HG02970 (cell line): ENCODE data around the gene DEPDC1.
"Not testable (repeated sequence)": the region's sequence is repeated elsewhere in the genome, so short reads cannot be mapped to it uniquely, and the experiment has no call there.

Source experiments
- ATAC-seq: cut with Tn5 transposase; IDR thresholded peaks from one replicate; pipeline ENCODE4 v1.9.1; 2021; ENCODE audit warnings: mild to moderate bottlenecking, moderate library complexity, moderate number of reproducible peaks; ENCODE audit not compliant: unreplicated experiment, low FRiP score

The DEPDC1 gene

GRCh38 chr1:68496680-68497357 lies at the start of gene DEPDC1:
TSS of gene DEPDC1 (minus strand) at chr1:68497082. CDS start at chr1:68496999, 83 bp downstream.
- peak; percentile 98 for ATAC-seq

DNA sequence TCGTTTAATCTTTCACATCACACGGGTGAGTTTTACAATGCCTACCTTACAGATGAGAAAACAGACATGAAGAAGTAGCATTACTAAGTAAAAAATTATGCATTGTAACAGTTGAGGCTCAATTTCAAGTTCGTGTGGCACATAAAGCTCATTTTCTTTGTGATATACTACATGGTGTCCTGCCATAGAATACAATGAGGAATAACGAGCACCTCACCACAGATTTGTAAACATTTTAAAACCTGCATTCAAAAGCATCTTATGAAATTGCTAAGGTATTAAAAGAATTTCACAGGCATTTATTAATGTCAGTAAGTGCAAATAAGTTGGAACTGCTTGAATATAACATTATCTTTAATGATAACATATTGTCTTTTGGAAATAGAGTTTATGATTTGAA lies 47.8 kb upstream of the DEPDC1 start:
- ATAC-seq: no peak

GRCh38 chr1:68542586-68542985 lies 45.7 kb upstream of the DEPDC1 start:
- no peak for ATAC-seq

- no peak for ATAC-seq
These were observed 42.1 kb upstream of the DEPDC1 start for GRCh38 chr1:68538941-68539340.

- no peak for ATAC-seq
These were observed 31.4 kb upstream of the DEPDC1 start for GRCh38 chr1:68528243-68528642.

DNA sequence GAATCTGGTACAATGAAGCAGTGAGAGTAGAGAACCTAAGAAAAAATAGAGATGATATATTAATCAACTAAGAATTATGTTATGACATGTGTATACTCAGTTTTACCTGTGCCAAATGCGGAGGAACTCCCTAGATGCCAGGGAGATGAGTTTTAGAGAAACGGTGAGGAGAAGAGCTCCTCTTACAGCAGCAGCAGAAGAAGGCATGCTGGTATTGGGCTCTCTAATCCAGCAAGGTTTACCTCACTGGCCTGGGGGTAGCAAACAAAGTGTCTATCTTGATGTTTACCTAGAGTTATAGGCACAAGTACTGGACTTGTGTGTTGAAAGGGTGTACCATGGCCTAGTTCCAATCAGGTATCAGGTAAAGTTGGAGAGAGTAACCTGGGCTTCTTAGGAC lies 28.9 kb upstream of the DEPDC1 start:
- no peak for ATAC-seq

GRCh38 chr1:68521286-68521685 lies 24.4 kb upstream of the DEPDC1 start:
- no peak for ATAC-seq

GRCh38 chr1:68516066-68516465 lies 19.2 kb upstream of the DEPDC1 start:
- ATAC-seq: no peak

- ATAC-seq: no peak
These were observed 14.4 kb upstream of the DEPDC1 start for GRCh38 chr1:68511254-68511653.

GRCh38 chr1:68506386-68506785 lies 9.5 kb upstream of the DEPDC1 start:
- ATAC-seq: no peak

DNA sequence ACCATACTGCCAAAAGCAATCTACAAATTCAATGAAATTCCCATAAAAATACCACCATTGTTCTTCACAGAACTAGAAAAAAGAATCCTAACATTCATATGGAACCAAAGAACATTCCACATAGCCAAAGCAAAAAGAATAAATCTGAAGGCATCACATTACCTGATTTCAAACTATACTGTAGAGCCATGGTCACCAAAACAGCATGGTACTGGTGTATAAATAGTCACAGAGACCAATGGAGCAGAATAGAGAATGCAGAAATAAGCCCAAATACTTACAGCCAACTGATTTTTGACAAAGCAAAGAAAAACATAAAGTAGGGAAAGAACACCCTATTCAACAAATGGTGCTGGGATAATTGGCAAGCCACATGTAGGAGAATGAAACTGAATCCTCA lies 6.2 kb upstream of the DEPDC1 start:
- ATAC-seq: no peak

DNA sequence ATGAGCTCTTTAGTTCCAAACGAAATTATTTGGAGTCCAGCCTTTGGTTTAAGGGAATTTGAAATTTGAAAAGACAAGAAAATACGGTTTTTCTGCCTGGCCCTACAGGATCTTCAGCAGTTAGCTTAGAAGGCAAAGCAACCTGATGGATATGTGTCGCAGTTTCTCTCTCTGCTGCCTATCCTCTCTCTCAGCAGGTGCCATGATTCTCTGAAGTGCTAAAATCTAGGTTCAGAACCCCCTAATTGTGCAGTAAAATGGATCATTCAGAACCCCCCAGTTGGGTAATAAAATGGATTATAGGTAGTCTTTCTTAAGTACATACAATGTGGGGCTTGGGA lies 446 bp upstream of the DEPDC1 start:
- no peak for ATAC-seq

- no peak for ATAC-seq
These were observed 758 bp downstream of the DEPDC1 start for GRCh38 chr1:68495968-68496679.

DNA sequence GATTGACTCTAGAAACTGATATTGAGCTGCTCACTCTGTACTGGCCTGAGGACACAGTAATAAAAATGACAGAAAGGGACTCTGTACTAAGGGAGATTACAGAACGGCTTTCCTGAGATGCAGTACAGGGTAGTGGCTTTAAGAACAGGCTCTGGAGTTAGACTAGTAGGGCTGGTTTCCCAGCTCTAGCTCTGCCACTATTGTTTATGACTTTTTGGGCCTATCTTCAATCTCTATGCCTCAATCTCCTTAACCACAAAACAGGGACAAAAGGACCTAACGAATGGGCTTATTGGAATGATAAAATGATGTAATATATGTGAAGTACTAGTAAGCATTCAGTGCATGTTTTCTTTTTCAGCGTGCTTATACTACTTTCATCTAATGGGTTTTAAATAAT lies 1.4 kb downstream of the DEPDC1 start:
- ATAC-seq: no peak

- ATAC-seq: no peak
These were observed 3.7 kb downstream of the DEPDC1 start for GRCh38 chr1:68493193-68493592.

DNA sequence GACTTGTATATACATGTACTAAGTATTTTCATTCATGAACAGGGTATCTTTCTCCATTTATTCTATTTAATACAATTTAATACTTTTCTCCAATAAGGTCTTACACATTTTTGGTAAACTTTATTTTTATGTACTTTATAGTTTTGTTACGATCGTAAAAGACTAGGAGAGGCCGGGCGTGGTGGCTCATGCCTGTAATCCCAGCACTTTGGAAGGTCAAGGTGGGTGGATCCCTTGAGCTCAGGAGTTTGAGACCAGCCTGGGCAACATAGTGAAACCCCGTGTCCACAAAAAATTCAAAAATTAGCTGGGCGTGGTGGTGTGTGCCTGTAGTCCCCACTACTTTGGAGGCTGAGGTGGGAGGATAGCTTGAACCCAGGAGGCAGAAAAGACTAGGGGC lies 4.6 kb downstream of the DEPDC1 start:
- not testable (repeated sequence) for ATAC-seq

DNA sequence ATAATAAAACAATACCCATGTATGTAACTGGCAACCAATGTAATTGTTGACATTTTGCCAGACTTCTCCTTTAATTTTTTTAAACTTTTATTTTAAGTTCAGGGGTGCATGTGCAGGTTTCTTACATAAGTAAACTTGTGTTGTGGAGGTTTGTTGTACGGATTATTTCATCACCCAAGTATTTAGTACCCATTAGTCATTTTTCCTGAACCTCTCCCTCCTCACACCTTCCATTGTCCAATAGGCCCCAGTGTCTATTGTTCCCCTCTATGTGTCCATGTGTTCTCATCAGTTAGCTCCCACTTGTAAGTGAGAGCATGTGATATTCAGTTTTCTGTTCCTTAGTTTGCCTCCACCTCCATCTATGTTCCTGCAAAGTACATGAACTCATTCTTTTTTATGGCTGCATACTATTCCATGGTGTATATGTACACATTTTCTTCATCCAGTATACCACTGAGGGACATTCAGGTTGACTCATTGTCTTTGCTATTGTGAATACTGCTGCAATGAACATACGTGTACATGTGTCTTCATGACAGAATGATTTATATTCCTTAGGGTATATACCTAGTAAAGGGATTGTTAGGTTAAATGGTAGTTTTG lies 6.7 kb downstream of the DEPDC1 start:
- ATAC-seq: no peak

- no peak for ATAC-seq
These were observed 11.4 kb downstream of the DEPDC1 start for GRCh38 chr1:68485431-68486022.

DNA sequence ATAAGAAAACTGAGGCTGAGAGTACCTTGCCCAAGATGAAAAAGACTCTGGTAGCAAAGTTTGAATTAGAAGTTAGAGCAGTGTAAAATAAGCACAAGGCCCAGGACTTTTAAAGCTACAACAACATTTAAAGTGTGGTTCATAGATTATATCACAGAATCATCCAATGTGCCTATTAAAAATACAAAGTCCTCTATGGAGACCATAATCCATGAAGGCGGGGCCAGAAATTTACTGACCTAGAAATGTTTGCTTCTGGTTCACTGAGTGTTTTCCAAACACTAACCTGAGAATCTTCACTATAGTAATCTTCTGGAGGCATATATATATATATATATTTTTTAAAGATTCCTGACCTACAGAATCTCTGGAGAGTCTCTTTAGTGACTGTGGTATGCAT lies 12.3 kb downstream of the DEPDC1 start:
- ATAC-seq: no peak

DNA sequence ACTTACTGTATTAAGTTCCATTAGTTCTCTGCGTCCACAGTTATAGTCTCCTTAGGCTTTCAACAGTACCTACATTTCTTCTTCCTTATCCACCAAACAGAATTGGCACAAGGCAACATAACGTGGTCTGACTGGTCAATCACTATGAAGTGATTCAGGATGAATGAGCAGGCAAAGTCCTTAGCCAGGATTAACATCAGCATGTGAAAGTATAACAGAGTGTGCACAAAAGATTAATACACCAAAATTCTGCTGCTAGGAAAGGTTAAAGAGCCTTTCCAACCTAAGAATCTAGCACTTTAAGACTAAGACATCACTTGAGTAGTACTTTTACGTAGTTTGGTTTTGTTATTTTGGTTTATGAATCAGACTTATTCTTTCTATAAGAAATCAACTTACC lies 15.8 kb downstream of the DEPDC1 start:
- no peak for ATAC-seq

DNA sequence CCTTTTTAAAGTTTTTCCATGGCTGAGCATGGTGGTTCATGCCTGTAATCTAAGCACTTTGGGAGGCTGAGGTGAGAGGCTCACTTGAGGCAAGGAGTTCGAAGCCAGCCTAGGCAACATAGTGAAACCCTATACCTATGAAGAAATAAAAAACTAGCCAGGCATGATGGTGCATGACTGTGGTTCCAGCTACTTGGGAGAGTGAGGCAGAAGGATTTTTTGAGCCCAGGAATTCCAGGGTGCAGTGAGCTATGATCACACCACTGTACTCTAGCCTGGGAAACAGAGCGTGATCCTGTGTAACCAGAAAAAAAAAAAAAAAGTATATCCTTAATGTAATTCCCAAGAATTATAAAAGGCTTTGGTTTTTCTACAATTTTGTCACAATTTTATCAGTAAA lies 17.4 kb downstream of the DEPDC1 start:
- ATAC-seq: no peak

- no peak for ATAC-seq
These were observed 18.2 kb downstream of the DEPDC1 start for GRCh38 chr1:68478662-68479061.
